Stromal cell of bone marrow (primary cell): ENCODE measurements around the gene MACC1.

Experiments
- DNase-seq: peaks from one replicate; pipeline ENCODE4 v3.0.0-alpha.2; 2012; ENCODE audit warnings: low read depth

The MACC1 gene

DNA sequence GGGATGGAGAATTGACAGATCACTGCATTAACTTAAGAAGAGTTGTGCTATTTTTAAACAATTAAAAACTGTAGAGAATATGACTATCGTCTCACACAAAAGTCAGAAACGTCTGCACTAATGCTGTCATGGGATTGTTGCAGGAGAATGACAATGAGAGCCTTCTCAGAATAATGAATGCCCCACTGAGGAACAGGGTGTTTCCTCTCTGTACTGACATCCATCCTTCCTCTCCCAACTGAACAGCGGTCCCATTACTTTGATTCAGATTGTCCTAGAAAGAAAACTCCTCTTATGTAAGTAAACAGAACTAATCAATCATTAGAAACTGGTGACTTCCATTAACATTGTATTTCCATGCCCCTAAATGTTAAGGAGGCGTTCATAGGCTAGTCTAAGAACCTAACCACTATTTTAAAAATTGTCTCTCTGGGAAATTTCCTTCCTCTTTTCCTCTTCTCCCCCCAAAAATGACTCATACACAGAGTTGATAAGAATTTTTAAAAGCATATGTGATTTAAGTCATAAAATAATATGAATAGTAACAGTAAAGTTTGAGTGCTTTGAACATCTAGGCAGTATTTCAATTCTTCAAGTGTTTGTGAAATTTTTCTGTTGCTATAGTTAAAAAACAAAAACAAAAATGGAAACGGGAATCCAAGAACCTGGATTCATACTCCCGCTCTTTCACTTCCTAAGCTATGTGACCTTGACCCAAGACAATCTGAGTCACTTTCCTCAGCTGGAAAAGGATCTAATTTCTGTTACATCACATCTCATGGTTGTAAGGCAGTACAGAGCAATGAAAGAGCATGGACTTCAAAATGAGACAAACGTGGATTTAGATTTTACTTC lies 12.7 kb upstream of the MACC1 start:
- peak; percentile 85 for DNase-seq

DNA sequence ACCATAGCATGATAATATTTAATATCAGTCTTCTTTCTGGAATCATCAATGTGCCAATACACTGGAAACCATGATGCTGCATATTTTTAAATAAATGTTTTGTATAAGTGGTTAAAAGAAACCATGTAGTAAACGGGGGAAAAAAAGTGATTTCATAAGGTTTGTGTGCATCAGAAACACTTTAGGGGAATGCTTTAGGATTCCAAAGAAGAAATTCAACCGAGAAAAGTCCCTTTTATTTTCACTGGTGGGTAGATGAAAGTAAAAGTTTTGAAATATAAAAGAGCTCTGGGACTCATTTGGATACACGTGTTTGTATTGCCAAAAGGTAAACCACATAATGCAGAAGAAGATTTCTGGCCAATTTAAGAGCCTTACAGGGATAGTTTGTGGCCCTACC lies 11.9 kb upstream of the MACC1 start:
- no peak for DNase-seq

DNA sequence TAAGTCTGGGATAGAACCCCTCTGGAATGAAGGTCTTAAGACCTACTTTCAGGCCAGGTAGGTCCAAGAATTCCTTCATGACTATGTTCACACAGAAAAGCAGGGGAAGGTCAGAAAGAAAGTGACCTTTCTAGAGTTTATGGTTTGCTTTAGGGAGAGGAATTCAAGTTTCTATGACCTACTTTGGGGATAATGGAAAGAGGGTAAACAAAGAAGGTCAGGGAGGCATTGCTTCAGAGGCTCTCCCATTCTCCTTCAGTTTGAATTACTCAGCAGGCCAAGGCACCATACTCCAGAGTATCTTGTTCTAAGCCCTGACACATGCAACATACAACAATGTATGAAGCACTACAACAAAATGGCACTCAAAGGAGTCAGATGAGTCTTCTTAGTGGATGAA lies 11.5 kb upstream of the MACC1 start:
- DNase-seq, result no peak

DNA sequence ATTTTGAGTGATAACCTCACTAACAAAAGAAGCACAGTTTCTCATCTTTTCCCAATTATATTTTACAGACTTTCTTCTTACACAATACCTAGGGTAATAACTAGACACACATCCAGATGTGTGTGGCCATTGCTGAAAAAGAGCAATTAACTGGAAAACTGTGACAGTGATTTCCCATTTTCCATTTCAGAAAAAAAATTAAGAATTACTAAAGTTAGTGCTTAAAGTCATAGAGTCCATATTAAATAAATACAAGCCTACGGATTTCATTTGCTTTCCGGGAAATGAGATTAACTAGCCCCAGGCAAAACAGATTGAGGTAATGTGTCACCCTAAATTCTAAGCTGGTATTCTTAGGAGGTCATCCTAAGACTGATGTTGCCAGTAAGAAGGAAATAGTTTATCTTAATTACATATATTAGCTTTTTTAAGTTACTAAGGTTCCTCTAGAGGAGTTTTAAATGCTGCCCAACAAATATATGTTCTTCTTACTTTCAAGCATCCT lies 10.2 kb upstream of the MACC1 start:
- no peak for DNase-seq

DNA sequence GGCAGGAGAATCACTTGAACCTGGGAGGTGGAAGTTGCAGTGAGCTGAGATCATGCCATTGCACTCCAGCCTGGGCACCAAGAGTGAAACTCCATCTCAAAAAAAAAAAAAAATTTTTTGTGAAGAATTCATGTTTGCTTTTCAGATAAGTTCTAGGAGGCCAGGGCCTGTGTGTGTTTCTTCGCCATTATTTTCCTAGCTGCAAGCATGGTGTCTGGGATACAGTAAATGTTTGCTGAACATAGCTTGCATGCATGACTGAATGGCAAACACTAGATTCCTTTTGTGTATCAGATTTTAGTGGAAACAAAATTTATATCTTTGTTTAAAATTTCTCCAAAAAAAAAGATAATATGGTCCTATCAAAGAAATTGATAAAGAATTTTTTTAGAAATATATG lies 9.7 kb upstream of the MACC1 start:
- DNase-seq, result no peak

DNA sequence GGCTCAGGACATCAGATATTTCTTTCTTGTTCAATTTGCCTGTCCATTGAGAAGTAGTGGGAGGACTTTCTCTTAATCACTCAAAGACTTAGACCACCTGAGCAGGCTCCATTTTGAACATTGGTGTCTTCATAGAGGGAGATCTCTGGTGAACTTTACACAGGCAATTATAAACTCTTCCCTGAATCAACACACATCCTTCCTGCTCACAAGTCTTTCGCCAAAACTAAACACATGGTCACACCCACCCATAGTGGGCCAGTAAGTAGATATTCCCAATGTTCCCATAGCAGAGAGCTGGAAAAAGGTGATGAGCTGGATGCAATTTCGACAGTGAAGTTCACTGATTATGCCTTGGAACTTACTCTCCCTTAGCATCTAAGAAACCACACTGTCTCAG lies 8.2 kb upstream of the MACC1 start:
- DNase-seq, result no peak

DNA sequence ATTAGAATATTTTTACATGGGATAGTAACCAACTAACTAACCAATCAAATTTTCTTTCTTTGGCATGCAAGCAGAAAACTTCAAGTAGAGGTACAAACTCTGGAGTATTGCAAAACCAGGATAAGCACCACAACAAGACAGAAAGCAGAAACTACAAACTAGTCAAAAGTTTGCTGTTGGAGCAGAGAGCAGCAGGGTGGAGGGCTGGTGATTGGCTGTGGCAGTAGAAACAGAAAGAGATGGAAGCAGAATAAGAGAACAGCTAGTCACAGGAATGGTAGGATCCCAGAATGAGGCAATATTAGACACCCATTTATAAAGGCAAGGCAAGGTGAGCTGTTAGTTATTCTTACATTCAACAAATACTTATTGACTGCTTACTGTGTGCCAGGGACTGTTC lies 6.8 kb upstream of the MACC1 start:
- DNase-seq, result no peak

DNA sequence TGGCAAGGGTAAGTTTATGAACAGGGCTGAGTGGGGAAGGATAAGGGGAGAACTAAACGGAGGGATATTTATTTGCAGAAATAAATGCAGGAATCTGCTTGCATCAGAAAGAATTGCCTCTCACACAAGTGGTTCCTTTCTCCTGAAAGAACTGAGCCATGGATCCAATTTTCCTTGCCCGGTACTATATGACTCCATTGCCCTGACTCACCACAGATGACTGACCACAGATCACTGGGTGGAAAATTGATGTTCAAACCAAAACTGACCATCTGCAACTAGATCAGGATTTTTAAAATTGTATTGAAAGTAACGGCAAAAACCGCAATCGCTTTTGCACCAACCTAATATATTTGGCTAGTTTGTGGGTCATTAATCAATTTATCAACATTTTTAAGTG lies 6.2 kb upstream of the MACC1 start:
- peak; percentile 69 for DNase-seq

DNA sequence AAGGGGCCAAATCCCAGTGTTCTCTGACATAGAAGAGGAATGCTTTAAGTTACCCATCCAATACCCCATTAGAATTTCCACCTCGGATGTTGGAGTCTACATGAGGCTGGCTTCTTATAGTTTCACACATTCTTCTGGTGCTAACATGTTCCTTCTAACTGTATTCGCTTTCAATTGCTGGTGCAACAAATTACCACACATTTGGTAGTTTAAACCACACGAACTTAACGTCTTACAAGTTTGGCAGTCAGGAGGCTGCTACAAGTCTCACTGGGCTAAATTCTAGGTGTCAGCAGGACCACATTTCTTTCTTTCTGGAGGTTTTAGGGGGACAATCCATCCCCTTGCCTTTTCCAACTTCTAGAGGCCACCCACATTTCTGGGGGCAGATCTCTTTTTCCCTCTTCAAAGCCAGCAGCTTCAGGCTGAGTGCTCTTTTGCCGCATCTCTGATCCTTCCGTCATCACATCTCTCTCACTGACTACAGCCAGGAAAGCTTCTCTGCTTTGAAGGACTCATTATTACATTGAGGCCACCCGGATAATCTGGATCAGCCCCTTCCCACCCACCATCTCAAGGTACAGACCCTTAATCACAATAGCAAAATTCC lies 5.1 kb upstream of the MACC1 start:
- no peak for DNase-seq

DNA sequence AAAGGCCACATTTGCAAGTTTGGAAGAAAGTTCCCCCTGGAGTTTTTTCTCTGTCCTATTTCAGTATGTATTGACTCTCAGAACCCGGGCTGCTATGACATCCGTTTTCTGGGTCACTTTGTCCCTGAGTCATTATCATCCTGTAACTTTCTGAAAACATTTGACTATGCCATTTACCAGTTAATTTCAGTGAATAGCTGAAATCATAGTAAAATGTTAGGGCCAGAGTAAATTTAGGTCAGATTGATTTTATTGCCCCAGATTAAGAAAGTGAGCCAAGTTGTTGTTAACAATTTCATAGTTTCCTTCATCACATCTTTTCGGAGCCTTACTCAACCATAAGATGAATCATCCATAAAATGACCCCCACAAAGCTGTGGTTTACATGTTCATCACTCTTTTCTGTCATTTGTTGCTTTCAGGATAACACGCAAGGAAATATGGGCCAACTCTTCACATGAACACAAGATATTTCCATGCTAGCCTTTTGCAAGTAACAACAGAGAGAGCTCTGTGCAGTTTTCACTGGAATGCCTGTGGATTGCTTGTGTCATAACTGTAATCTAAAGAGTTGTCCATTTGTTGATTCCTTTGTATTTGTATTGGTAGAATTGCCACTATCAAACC lies 3.9 kb upstream of the MACC1 start:
- DNase-seq, result peak; percentile 95

DNA sequence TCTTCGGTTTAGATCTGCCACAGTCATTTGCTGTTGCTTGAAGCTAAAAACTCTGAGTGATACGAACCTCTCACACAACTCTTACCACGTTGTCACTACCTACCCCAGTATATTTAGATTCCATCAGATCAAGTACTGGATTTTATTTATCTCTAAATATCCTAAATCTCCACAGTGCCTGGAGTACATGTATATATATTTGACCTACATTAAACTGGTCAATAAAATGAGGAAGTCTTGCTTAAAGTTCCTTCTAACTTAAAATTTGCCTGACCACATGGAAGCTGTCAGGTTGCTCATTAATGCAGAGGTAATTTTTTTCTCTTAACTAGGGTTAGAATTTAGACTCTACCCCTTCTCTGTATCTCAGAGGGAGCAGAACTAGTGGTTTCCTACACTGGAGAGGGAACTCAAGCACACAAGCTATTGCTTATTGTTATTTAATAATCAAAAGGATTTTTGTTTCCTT lies 3.1 kb upstream of the MACC1 start:
- DNase-seq, result no peak

DNA sequence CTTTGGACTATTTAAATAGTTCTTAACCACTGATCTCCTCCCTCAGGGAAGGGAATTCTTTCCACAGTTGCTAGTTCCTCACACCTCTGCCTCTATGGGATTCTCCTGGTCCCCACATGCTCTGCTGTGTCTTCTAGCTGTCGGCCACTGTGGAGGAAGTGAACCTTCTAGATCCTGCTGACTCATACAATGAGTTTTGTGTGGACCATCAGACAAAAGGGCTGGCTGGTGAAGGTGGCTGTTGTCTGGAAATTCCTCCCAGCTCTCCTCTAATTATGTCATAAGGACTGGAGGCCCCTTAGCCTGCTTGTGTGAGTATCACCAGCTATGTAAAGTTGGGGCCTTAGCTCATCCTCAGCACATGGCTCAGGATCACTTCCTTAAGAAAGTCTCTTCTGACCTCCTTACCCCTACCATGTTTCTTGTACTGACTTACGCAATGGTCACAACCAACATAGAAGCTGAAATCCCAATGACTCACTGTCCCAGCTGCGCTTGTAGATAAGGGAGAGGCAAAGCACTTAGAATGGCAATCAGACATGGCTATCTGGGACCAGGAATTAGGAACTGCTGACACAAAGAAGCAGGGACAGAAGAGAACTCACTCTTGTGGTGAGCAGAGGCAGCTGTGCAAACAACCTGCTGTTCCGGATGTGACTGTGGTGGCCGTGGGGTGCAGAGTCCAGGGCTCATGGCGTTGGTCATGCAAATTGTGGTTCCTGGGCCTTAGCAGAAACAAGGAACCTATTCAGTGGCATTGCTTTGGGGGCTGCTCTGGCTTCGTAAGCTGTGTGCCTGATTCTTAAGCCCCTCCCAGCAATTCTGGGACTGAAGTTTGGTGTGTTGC lies 2.5 kb upstream of the MACC1 start:
- DNase-seq, result peak; percentile 59

DNA sequence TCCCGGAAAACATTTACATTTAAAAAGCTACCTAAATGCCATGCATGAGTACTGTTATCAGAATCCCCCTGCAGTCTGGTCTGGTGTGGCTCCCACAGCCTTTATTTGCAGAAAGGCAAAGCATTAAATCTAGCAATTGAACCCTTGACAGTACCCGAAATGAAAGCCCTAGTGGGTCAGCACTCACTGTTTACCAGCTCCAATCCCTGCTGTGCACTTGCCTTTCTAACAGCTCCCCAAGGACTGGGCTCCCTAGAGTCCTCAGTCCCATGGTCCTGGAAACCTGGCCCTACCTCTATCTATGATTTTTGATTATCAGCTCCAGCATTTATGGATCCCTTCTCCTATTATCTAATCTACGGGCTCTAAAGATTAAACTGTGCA lies 1.9 kb upstream of the MACC1 start:
- no peak for DNase-seq

DNA sequence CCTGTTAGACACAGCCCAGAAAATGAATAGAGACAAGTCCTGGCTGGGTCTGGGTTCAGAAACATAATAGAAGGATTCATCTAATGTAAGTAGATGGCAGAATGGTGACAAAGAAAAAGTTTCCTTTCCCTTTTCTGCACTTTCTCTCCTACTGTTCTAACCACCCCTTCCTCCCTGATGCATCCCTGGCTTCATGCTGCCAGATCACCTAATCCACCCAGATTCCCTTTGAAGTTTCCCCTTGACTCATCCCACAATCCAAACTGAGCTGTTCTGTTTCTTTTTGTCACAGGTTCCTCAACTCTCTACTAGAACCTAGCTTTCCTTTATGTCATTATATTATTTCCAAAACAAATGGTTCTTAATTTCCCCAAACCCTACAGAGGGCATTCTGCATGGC lies 1.1 kb upstream of the MACC1 start:
- DNase-seq, result no peak

DNA sequence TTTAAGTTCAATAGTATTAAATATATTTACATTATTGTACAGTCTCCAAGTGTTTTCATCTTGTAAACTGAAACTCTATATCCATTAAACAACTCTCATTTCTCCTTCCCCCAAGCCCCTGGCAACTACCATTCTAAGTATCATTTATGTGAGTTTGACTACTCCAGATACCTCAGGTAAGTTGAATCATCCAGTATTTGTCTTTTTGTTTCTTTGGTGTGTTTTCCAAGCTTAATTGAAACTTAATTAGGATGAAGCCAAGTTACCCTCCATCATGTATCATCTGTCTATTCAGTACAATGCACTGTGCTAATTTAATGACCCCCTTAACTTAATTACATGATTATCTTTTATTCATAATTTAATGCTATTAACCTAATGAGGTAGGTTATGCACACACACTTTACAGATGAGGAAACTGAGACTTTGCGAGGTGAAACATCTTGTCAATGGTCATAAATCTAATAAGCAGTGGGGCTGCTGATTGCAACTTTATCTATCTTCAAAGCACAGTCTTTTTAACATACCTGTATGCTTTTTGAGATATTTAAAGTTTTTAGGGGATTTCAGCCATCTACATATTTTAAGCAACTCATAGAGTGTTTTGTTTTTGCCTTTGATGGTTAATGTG lies 663 bp downstream of the MACC1 start:
- DNase-seq, result no peak

DNA sequence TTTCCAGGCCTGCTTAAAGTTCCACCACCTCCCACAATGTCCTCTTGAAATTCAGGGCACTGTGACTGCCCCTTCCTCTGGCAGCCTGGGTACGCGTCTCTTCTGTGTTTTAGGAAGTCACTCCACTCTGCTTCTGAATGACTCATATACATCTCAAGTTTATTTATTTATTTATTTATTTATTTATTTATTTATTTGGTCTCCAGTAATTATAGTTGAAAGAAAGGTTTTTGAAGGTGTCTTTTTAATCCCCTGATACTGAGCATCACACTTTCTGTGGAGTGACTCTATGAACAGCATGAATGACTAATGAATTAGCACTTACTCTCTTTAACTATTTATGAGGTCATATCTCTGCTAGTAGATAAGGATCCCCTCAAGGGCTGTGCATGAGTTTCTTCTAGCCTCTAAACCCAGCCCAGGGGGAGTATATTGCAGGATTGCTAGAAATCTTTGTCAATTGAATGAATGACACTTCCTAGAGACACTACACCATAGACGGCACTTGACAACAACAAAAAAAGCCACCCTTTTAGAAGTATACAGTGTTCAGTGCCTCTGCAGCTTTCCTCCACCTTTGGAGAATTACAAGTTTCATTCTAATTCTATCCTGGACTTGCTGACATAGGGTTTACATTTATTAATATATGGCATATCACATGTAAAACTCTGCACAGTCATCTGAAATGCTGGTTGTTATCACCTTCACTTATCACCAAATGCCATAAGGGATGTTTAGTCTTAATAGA lies 2.1 kb downstream of the MACC1 start:
- no peak for DNase-seq

DNA sequence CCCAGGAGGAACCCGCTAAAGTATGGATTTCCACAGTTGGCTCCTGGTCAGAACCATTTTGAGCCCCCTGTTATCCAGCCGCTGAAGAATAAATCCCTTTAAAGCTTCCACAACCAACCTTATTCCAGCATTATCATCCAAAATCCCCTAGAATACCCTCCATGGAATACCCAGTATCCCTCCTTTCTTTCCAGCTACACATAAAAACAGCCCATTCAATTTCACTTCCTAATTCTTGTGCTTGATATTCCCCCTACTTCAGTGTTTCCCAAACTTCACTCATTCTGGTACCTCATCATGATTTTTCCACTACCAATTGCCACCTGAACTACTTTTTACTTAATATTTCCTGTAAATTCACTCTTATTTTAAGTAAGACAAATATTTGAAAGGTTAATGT lies 3.1 kb downstream of the MACC1 start:
- DNase-seq, result no peak

DNA sequence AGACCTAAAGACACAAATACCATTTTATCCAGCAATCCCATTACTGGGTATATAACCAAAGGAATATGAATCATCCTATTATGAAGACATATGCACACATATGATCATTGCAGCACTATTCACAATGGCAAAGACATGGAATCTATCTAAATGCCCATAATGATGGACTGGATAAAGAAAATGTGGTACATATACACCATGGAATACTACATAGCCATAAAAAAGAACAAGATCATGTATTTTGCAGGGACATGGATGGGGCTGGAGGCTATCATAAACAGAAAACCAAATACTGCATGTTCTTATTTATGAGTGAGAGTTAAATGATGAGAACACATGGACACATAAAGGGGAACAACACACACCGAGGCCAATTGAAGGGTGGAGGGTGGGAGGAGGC lies 3.8 kb downstream of the MACC1 start:
- no peak for DNase-seq

DNA sequence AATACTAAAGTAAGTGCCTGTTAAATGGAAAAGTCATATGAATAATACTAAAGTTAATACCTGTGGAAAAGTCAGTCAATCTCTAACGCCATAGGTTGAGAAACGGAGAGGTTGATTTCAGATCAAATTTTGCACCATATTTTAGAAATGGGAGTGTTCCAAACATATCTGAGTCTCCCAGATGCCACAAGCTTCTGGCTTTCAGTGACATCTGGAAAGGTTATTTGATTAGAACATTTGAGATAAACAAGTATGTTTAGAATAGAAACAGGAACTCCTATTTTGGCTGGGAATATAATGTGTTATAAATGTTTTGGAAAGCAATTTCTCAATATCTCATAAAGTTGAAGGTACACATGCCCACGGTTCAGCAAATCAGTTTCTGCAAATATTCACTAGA lies 5.8 kb downstream of the MACC1 start:
- no peak for DNase-seq

DNA sequence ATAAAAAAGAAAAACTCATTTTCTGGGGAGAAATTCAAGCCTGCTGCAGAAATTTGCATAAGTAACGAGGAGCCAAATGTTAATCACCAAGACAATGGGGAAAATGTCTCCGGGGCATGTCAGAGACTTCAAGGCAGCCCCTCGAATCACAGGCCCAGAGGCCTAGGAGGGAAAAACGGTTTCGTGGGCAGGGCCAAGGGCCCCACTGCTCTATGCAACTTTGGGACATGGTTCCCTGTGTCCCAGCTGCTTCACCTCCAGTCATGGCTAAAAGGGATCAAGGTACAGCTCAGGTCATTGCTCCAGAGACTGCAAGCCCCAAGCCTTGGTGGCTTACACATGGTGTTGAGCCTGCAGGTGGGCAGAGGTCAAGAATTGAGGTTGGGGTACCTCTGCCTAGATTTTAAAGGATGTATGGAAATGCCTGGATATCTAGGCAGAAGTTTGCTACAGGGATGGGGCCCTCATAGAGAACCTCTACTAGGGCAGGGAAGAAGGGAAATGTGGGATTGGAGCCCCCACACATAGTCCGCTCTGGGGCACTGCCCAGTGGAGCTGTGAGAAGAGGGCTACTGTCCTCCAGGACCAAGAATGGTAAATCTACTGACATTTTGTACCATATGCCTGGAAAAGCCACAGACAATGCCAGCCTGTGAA lies 8.4 kb downstream of the MACC1 start:
- DNase-seq, result no peak
